RPMI7951 (cell line): ENCODE measurements around the gene AWAT1. TPM values are rescaled to one million over a fixed set of nuclear protein-coding genes. Genes with fewer than 3 reads are reported as not detected.
"Not testable (repeated sequence)": the region's sequence is repeated elsewhere in the genome, so short reads cannot be mapped to it uniquely, and the experiment has no call there.

Source experiments
- DNase-seq: peaks from one replicate; pipeline ENCODE4 v3.0.0-alpha.2; 2012; ENCODE audit warnings: low read depth
- total RNA-seq: library from RNA; depleted of rRNA; stranded (reverse); fragments of >200 nt; shearing (Covaris generic); gene quantifications from 2 replicates; pipeline ENCODE4 v1.2.3, GENCODE V29; 2014; rRNA removed

Gene AWAT1
- total RNA-seq = not detected in 2 replicates

DNA sequence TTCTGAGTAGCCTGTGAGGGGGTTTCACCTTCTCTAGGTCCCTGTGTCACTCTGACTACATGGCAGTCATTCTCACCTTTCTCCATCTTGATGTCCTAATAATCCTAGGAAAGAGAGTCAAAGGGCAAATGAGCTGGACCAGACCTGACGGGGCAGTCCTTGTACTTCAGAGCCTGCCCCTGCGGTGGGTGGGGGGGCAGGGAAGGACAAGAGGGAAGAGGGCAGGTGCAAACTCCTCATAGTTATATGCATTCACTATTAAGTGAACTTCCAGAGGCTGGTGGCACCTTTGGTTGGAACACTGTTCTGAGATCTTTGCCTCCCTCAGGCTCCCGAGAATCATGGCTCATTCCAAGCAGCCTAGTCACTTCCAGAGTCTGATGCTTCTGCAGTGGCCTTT is at the start of gene AWAT1:
Gene AWAT1, plus strand, starts transcription at position 301 of the 400 bp plus-strand sequence. Its CDS starts 41 bp downstream, at position 342.
- no peak for DNase-seq

DNA sequence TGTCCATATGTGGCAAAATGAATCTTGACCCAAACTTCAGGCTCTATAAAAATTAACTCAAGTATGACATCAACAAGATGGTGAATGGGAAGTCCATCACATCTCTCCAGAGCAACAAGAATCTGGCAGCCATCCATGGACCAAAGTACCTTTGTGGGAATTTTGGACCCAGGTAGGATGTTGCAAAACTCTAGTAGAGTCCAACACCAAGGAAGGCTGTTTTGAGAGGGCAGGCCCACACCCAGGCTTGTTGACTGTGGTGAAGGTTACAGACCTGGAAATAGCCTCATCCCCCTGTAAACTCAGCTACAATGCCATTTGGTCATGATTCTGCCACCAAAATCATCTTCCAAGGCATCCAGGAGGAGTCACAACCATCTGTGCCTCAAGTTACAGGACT is 44.2 kb upstream of the AWAT1 start:
- no peak for DNase-seq

DNA sequence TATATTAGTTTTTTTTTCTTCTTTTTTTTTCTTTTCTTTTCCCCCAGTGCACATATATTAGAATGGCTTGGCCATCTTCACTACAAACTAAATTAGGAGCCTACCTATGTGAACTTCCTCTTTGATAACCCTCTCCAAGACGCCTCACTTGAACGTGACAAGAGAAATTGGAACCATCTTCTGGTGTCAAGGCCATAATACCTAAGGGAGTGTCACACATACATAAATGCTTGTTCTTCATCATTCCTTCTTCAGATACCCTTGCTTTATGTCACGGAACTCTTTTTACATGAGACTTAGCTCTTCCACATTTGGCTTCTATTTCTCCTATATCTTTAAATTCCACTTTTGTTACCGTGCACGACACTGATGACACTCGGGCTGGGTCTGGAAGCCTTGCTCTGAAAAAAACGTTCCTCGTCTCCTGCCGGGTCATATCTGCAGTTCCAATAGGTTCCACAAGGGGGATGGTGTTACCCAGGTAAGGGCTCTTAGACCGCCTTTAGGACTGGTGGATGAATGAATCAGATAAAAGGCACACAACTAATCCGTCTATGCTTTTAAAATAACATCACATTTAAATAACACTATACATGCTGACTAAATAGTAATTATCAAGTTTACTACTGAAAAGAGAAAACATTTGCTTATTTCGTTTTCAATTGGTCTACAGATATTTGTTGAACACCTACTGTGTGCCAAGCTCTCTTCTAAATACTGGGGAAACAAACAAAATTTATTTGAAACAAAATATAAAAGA is 37.3 kb upstream of the AWAT1 start:
- DNase-seq = peak; percentile 65

DNA sequence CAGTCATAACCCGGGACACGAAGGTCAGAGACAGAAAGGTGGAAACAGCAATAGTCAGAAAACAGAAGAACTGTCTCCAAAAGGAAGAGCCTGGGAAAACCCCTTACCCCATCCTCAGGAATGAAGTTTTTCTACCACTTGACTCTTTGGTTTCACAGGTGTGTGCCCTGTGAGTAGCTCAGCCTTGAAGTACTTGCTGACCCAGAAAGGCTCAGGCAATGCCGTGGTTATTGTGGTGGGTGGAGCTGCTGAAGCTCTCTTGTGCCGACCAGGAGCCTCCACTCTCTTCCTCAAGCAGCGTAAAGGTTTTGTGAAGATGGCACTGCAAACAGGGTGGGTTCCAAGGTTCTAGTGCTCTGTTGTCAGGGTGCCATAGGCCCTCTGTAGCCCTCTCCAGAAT is 32.7 kb upstream of the AWAT1 start:
- no peak for DNase-seq

DNA sequence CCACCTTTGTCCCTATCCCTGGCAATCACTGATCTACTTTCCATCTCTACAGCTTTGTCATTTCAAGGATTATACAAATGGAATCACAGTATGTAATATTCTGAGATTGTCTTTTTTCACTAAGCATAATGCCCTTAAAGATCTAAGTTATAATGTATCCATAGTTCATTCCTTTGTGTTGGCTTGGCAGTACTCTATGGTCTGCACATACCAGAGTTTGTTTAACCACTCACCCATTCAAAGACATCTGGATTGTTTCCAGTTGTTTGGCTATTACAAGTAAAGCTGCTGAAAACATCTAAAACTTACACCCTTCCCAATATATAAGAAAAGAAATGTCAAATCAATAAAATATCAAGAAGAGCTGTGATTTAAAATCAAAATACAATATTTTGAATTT is 26.0 kb upstream of the AWAT1 start:
- no peak for DNase-seq

DNA sequence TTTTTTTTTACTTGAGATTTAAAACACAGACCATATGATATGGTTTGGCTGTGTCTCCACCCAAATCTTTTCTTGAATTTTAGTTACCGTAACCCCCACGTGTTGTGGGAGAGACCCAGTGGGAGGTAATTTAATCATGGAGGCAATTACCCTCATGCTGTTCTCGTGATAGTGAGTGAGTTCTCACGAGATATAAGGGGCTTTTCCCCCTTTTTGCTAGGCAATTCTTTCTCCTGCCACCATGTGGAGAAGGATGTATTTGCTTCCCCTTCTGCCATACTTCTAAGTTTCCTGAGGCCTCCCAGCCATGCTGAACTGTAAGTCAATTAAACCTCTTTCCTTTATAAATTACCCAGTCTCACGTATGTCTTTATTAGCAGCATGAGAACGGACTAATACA is 24.9 kb upstream of the AWAT1 start:
- not testable (repeated sequence) for DNase-seq

DNA sequence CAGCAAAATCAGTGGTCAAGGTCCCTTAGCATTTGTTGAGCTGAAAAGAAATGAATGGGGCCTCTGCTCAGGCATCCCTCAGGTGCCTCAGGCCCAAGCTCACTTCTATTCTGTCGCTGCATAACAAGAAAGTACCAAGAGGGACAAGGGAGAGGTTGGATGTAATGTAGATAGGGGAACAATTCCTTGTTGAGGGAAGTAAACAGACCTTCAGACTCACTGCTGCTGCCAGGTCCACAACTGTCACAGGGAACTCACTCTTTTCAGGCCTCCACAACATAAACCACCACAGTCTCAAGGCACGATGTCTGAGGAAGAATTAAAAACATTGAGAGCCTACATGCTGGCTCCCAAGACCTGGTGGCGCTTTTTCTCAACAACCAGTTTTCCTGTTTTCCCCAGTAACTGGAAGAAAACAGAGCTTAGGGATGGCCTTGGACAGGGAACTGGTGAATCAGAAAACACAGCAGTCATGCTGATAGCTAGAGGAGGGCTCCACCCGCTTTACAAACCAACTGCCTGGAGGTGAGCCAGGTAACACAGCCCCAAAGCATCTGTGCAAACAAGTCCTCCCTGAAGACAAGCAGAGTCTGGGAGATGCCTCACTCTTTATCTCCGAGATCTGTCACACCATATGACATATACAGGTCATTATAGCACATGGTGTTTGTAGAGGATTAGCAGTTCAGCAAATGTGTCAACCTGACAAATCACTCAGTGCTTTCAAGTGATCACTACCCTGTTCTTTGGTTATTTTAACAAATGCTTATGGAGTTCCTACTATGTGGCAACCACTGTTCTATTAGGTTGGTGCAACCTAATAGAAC is 14.3 kb upstream of the AWAT1 start:
- DNase-seq = peak; percentile 9

DNA sequence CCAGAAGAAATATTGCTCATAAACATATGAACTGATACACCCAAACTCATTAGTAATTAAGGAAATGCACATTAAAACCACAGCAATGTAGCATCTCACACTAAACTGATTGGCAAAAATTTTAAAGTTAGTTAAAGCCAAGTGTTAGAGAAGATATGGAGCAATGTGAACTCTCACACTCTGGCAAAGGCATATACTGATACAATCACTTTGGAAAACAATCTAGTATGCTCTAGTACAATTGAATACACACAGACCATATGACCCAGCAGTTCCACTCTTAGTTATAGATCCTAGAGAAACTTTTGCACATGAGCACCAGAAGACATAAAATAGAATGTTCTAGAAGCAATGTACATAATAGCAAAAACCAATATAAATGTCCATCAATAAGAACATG is 8.4 kb upstream of the AWAT1 start:
- no peak for DNase-seq

DNA sequence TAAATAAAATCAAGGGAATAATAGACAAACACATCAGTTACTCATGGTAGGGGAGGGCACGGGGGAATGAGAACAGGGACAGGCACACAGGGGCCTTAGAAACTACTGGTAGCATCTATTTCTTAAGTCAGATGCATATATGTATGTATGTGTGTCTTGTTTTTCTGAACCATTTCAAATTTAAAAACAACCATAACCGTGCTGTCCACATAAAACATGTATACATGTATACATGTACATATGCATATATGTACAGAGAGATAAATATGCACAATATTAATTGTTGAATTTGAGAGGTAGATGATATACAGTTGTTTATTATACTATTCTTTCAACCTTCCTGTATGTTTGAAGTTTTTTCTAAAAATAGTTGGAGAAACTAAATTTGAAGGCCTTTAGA is 7.8 kb upstream of the AWAT1 start:
- no peak for DNase-seq

DNA sequence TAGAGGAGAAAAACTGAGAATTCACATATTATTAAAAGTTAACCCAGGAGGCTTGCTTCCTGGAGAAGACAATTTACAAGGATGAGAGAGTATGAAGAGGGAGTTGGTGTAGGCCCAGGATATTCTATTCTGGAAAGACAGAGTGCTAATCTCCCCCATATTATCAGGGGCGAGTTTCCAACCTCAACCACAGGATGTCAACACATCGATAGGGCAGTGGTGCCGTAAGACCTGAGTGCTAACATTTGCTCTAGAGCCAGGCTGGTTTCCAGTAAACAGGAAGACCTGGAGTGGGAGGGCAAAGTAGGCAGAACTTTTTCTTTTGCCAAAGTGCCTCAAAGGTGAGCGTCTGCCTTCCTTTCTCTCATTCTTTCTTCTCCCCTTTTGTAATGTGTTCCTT is 2.8 kb upstream of the AWAT1 start:
- no peak for DNase-seq

DNA sequence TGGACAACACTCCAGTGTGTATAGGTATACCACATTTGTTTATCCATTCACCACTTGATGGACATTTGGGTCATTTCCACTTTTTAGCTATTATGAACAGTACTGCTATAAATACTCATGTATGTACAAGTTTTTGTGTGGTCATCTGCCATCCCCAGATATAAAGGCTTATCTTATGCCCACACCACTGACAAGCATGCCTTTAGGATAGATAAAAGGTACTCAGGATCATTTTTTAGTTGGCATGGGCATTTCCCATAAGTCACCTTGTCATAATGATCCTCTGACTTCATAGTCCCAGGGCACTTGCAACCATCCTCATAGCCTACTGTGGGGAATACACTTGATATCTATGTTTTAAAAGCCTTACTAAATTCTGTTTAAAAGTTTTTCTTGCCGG is 6.3 kb downstream of the AWAT1 start:
- DNase-seq = no peak

DNA sequence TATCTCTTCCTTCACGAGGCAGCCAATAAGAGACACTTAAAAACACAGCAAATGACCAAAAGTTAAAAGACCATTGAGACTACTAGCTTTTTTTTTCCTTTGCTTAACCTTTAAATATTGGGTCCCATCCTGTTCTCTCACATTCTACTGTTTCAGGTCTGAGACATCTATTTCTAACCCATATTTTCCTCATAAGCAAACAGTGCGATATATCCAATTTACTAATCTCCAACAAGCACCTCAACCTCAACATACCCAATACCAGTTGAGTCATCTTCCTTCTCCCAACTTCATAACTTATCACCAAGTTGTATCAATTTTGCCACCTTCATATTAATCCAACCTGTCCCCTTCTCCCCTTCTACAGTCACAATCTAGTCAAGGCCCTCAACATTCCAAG is 7.0 kb downstream of the AWAT1 start:
- DNase-seq = no peak

DNA sequence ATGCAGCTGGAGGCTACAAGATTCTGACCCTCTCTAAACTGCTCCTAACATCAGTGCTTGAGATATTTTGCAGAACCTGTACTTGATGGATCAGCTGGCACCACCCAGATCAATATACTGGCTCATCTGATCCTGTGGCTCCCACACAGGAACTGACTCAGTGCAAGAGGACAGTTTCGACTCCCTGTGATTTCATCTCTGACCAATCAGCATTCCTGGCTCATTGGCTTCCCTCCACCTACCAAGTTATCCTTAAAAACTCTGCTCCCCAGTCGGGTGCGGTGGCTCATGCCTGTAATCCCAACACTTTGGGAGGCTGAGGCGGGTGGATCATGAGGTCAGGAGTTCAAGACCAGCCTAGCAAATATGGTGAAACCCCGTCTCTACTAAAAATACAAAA is 9.1 kb downstream of the AWAT1 start:
- peak; percentile 65 for DNase-seq

DNA sequence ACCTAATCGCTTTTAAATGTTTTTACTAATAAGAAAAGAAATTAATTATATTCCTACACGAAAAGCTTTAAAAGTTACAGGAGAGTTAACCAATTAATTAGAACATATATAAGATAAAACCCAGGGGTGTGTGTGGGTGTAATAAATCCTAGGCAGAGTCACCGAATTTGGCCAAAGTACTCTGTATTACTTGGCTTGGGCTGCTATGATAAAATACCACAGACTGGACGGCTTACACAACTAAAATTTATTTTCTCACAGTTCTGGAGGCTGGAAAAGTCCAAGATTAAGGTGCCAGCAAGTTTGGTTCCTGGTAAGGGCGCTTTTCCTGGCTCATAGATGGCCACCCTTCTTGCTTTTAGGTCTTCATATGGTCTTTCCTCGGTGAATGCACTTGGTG is 10.4 kb downstream of the AWAT1 start:
- DNase-seq = no peak

DNA sequence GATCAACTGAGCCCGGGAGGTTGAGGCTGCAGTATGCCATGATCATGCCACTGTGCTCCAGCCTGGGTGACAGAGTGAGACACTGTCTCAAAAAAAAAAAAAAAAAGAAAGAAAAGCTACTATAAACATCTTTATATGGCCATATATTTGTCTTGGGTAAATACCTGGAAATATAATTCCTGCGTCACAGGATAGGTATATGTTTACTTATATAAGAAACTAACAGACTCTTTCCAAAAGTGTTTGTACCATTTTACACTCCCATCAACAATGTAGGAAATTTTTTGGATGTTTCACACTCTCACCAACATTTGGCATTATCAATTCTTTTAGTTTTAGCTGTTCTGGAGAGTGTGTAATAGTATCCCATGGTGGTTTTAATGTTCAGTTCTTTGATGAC is 12.8 kb downstream of the AWAT1 start:
- no peak for DNase-seq

DNA sequence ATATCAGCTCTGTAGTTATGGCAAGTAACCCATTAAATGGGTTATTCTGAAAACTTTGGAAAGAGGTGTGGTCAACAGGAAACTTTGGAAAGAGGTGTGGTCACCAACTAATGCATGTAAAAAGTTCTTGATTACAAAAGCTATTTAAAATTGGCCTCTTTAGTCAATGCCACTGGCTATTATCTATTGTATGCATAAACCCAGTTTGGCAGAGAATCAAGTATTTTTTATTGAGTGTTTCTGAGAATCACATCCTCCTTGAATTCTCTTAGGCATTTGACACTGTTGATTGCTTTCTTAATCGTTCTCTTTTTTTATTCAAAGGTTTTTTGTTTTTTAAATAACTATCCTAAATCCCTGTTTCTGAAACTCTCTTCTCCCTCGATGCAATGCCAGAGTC is 18.0 kb downstream of the AWAT1 start:
- no peak for DNase-seq

DNA sequence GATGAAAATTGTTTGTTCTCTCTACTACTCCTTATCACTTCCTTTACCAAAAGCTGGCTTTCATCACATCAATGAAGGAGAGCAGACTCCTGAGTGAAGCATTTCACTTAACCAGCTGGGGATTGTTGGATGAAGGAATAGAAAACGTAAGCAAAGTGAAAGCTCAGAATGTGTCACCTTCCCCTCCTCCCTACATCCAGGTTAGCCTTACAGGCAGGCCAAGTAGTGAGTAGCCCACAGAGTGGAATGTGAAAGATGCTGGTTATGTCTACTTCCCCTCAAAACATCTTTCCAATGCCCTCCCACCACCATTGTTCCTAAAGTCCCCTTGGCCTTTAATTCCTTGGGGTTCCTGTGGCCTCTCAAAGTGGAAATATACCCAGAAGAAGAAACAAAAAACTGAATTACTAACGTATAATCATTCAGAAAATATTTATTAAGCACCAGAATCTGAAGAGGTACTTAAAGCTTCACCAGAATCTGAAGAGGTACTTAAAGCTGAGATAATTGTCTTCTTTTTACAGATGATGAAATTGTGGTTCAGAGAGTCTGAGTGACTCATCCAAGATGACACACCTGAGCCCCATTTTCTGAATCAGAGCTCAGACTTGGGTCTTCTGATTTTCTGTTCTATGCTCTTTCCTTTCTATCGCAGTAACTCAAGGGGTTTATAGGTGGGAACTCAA is 19.1 kb downstream of the AWAT1 start:
- no peak for DNase-seq

DNA sequence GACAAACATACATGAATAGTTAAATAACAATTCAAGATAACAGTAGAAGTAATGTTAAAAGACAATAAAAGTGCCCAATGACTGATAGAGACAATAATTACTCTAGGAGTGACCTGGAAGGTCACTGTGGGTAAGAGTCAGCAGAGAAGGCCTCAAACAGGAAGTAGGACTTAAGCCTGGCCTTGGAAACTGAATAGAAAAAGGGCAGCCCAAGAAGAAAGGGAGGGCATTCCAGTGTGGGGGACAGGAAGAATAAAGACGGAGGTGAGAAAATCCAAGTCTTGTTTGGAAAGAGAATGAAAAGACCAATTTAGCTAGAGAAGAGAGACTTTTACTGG is 19.6 kb downstream of the AWAT1 start:
- DNase-seq = no peak

DNA sequence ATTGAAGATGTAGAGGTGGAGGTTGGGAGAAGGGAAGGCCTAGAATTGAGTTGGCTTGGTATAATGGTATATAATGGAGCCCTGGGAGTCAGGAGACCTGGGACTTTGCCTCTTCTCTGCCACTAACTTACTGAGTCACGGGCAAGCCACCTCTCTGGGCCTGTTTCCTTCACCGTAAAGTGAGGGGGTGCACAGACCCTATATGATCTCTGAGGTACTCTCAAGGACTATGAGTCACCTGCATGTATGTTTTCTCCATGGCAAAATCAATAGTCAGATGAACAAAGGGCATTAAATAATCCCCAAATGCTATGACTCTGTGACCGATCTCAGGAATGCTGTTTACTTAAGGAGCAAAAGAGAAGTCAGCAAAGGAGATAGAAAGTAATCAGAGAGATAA is 20.5 kb downstream of the AWAT1 start:
- DNase-seq = no peak

DNA sequence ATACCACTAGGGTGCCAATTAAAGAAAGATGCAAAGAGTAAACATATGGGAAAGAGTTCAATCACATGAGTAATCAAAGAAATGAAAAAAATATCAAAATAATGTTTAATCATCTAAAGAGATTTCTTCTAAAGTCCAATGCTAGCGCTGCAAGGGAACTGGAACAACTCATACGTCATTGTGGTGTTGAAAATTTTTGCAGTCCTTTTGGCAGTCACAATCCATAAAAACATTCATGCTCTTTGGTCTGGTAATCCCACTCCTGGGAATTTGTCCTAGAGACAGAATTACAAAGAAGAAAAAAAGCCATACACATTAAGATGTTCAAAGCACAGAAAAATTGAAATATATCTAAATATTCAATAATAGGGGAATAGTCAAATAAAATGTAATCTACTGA is 21.0 kb downstream of the AWAT1 start:
- DNase-seq = no peak

DNA sequence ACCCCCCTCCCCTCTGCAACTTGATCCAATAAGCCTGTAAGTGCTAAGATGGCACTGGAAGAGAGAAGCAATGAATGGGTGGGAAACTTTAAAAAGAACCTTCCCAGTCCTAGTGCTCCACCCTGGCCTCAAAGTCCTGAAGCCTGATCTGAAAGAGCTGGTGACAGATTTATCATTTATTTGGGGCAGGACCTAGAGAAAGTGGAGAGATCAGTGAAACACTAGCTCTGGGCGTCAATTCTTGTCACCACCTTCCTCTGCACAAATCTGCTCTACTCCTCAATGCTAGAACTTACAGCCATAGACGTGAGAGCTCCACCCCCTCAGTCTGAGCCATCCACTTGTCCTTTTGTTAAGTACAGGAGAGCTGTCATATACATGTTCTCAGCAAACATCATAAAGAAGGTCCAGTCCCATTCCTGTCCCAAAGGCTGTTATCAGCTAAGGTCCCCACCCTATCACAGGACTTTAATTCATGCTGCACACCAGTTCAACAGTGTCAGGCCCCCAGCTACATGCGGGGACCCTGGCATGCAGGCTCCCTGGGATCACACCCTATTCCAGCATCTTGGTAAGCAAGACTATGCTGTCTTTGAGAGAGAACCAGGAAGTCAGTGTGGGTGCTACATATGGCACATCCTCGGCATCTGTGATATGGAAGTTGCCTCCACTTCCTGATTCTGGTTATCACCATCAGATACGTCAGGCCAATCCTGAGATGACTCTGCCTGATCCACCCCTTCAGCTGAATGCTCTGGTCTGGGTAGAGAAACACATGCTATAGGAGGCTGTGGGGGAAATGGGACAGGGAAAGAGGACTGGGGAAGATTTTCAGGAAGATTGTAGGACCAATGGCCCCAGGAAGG is 23.2 kb downstream of the AWAT1 start:
- no peak for DNase-seq

DNA sequence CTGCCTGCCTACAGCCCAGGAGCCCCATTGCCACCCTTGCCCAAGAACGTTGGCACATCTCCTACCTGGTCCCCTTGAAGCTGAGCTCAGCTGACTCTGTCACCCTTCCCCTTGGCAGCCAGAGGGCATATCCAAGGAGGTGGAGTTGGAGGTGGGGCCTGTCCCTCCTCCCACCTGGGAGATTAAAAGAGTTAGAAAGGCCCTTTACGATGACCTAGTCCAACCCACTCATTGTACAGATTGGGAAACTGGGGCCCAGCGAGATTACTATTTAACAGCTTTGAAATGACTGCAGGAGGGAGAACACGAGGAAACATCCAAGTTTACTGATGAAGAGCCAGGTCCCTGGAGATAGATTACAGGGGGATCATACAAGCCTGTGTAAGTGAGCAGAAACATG is 25.6 kb downstream of the AWAT1 start, which contains the start of gene P2RY4:
Gene P2RY4, minus strand, starts transcription at position 101 of the 400 bp plus-strand sequence. CDS start 580 bp downstream, outside the sequence.
- no peak for DNase-seq
